Coronary artery (tissue), 2 donors: ENCODE data around the gene HRC.

ENCODE experiments used
- DNase-seq: peaks from one replicate; pipeline ENCODE4 v3.0.0-alpha.2; 2017; ENCODE audit warnings: low spot score
- H3K27ac ChIP-seq, 2 donors: fragments of 200-600 bp; sonication (generic); one replicate each; pipeline ENCODE4 v1.5.1; 2016 to 2019
- H3K4me3 ChIP-seq: fragments of 200-600 bp; sonication (generic); 2 replicates; pipeline ENCODE4 v1.5.1; 2016; ENCODE audit warnings: mild to moderate bottlenecking, moderate library complexity
- TF ChIP-seq, protein P1 (sequence below): fragments of 200-600 bp; sonication (generic); IDR thresholded peaks from one replicate; pipeline ENCODE4 v1.5.1; 2019; ENCODE audit warnings: antibody characterized with exemption

Gene HRC

DNA sequence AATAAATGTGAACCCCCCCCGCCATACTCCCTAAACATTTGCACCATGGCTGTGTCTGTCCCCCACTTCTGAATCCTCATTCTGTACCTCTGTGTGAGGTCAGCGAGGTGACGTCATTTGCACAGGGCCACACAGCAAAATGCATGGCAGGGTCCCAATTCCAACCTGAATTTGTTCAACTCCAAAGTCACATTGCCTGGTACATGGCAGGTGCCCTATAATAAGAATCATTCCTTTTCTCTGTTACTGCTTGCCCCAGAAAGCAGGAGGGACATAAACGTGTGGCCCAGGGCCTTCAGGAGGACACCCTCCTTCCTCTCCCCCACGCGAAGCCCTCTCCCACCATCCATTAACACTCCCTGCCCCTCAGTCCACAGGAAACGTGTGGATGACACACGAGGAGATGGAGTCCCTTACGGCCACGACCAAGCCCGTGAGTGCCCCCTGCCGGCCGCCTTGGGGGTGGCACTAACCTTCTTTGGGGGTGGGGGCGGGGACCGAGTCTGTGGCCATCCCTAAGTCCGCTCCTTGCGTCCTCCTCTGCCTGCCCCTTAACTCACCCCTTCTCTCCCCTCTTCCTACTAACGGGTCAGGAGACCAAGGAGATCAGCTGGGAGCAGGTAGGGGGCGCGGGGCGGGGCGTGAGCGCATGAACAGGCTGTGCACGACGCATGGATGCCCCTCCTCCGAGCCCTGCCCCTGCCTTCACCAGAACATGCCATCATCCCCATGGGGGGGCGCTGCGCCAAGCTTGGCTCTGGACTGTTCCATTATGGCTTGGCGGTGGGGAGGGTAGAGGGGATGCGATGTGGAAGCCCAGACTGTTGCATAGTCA is 9.4 kb downstream of the HRC start:
- Histone ChIP-seq H3K27ac (peak overlapping the region in 1 of 2 donors; percentile 78), H3K4me3 (peak overlapping the region; percentile 67)
- TF ChIP-seq, protein P1, sequence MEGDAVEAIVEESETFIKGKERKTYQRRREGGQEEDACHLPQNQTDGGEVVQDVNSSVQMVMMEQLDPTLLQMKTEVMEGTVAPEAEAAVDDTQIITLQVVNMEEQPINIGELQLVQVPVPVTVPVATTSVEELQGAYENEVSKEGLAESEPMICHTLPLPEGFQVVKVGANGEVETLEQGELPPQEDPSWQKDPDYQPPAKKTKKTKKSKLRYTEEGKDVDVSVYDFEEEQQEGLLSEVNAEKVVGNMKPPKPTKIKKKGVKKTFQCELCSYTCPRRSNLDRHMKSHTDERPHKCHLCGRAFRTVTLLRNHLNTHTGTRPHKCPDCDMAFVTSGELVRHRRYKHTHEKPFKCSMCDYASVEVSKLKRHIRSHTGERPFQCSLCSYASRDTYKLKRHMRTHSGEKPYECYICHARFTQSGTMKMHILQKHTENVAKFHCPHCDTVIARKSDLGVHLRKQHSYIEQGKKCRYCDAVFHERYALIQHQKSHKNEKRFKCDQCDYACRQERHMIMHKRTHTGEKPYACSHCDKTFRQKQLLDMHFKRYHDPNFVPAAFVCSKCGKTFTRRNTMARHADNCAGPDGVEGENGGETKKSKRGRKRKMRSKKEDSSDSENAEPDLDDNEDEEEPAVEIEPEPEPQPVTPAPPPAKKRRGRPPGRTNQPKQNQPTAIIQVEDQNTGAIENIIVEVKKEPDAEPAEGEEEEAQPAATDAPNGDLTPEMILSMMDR = peak; percentile 92
- no peak for DNase-seq

GRCh38 chr19:49142866-49143335 is 12.3 kb downstream of the HRC start:
- peak; percentile 92 for DNase-seq
- Histone ChIP-seq H3K4me3 (peak overlapping the region; percentile 77), H3K27ac (no peak overlapping the region)
- TF ChIP-seq, protein P1 = no peak

DNA sequence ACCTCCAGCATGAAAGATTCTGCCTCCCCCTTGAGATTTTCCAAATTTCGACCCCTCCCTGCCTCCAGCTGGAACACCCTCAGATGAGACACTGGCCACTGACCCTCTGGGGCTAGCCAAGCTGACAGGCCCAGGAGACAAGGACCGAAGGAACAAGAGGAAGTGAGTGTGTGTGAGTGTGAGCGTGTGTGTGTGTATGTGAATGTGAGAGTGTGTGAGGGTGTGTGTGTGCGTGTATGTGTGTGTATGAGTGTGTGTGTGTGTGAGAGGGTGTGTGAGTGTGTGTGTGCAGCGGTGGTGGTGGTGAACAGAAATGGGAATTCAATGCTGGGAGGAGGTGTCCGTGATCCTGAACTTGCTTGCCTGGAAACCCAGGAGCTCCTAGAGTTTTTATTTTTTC is 13.8 kb downstream of the HRC start:
- H3K4me3 ChIP-seq = no peak overlapping the region
- H3K27ac ChIP-seq = no peak overlapping the region
- no peak for DNase-seq
- TF ChIP-seq, protein P1 = no peak

DNA sequence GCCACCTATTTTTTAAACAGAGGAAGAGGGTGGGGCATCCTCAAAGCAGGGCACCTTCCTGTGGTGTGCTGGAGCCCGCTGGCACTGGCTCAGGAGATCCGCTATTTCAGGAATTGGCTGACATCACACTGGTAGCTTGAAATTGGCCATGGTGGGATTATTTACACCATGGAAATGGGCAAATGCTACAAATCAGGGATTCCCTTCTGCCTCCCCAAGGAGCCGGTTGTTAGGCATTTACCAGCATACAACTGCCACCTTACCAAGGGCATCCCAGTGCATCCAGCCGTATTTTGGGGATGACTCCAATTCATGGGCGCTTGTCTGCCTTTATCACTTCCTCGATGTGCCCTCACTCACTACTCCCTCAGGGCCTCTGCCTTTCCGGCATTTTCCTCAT is 14.2 kb downstream of the HRC start:
- TF ChIP-seq, protein P1 = no peak
- H3K27ac ChIP-seq = no peak overlapping the region
- no peak overlapping the region for H3K4me3 ChIP-seq
- DNase-seq = no peak

DNA sequence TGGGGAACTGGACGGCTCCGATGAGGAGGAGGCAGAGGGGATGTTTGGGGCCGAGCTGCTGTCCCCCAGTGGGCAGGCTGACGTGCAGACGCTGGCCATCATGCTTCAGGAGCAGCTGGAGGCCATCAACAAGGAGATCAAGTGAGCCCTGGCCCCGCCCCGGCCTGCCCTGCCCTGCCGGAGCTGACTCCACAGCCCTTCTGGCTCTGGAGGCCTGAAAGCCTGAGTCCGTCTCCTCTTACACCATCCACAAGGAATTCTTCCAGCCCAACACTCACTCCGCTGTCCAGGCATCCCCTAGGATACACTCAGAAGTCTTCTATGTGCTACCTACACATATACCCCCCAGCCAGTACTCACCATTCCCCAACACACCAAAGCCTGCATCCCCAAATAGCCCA is 18.4 kb downstream of the HRC start:
- peak overlapping the region in 1 of 2 donors; percentile 64 for H3K27ac ChIP-seq
- no peak for DNase-seq
- TF ChIP-seq, protein P1 = no peak
- H3K4me3 ChIP-seq = no peak overlapping the region

GRCh38 chr19:49135686-49136085 is 19.5 kb downstream of the HRC start:
- Histone ChIP-seq H3K4me3 (no peak overlapping the region), H3K27ac (no peak overlapping the region)
- DNase-seq = no peak
- TF ChIP-seq, protein P1 = no peak
